GM12891 (cell line): ENCODE results near the gene APEH.

Experiments used
- POLR2A ChIP-seq: IDR thresholded peaks from 2 replicates; pipeline ENCODE4 v1.6.1; 2011; ENCODE audit warnings: low read depth, low read length, control low read depth
- POLR2AphosphoS5 ChIP-seq: IDR thresholded peaks from 2 replicates; pipeline ENCODE4 v1.6.1; 2011; ENCODE audit warnings: low read depth, low read length, control low read depth
- POU2F2 ChIP-seq: IDR thresholded peaks from 2 replicates; pipeline ENCODE4 v1.6.1; 2011; ENCODE audit warnings: low read depth, mild to moderate bottlenecking, control low read depth, low read length, moderate library complexity
- SPI1 ChIP-seq: IDR thresholded peaks from 2 replicates; pipeline ENCODE4 v1.6.1; 2011; ENCODE audit warnings: low read depth, low read length, control low read depth

GRCh38 chr3:49650637-49651036 is 23.5 kb upstream of the APEH start:
- TF ChIP-seq POLR2AphosphoS5, result no peak
- TF ChIP-seq POLR2A, result no peak
- TF ChIP-seq POU2F2, result no peak
- no peak for TF ChIP-seq SPI1
